PC-9 (cell line): ENCODE data around the gene DPH7.

Experiments
- EZH2 ChIP-seq: fragments of 200-600 bp; sonication (generic); IDR thresholded peaks from 2 replicates; pipeline ENCODE4 v1.8.0; 2017; ENCODE audit warnings: antibody characterized with exemption, low read depth
- TF ChIP-seq, protein P1 (sequence below): fragments of 200-600 bp; sonication (generic); conservative IDR thresholded peaks from 2 replicates; pipeline ENCODE4 v1.6.1; 2017; ENCODE audit warnings: mixed run types, antibody characterized with exemption, mild to moderate bottlenecking, moderate library complexity

DNA sequence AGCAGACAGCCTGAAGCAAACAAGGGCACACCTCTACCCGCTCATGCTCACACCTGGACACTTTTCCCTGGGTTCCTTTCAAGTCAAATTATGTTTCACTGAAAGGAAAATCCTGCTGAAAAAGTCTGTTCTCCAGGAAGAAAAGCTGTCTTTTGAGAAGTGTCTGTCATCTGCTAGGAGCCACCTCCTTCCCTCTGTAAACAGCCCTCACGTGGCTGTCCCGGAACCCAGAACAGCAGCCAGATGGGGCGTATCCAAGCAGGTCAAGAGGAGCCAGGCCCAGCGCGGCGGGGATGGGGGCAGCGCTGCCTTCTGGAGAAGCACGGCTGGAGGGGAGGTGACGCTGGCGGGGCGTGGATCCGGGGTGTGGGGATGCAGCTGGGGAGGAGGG lies 28.5 kb downstream of the DPH7 start, which contains the start of gene PNPLA7:
- TF ChIP-seq, protein P1, sequence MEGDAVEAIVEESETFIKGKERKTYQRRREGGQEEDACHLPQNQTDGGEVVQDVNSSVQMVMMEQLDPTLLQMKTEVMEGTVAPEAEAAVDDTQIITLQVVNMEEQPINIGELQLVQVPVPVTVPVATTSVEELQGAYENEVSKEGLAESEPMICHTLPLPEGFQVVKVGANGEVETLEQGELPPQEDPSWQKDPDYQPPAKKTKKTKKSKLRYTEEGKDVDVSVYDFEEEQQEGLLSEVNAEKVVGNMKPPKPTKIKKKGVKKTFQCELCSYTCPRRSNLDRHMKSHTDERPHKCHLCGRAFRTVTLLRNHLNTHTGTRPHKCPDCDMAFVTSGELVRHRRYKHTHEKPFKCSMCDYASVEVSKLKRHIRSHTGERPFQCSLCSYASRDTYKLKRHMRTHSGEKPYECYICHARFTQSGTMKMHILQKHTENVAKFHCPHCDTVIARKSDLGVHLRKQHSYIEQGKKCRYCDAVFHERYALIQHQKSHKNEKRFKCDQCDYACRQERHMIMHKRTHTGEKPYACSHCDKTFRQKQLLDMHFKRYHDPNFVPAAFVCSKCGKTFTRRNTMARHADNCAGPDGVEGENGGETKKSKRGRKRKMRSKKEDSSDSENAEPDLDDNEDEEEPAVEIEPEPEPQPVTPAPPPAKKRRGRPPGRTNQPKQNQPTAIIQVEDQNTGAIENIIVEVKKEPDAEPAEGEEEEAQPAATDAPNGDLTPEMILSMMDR = no peak
- TF ChIP-seq EZH2 = no peak
